Liver (tissue), 3 donors: Measurements from ENCODE around the gene NRSN2.

Experiments
- CTCF ChIP-seq: fragments of 150-350 bp; IDR thresholded peaks from 2 replicates; pipeline ENCODE4 v1.5.1; 2017; ENCODE audit warnings: improper control_type of control experiment, low read depth, low read length; ENCODE audit not compliant: missing input control
- GABPA ChIP-seq, 2 donors: IDR thresholded peaks in 1 of 2; conservative IDR thresholded peaks in 1 of 2; 2 replicates each; pipeline ENCODE4 v1.6.1; 2016; ENCODE audit warnings: antibody characterized with exemption in 2 of 2, mild to moderate bottlenecking in 1 of 2, moderate library complexity in 1 of 2
- HNF4G ChIP-seq: IDR thresholded peaks from 2 replicates; pipeline ENCODE4 v1.6.1; 2016; ENCODE audit warnings: antibody characterized with exemption
- MAX ChIP-seq: IDR thresholded peaks from 2 replicates; pipeline ENCODE4 v1.6.1; 2016; ENCODE audit warnings: antibody characterized with exemption
- RAD21 ChIP-seq, 2 donors: IDR thresholded peaks; 2 replicates each; pipeline ENCODE4 v1.6.1; 2016; ENCODE audit warnings: antibody characterized with exemption in 2 of 2, mild to moderate bottlenecking in 2 of 2
- REST ChIP-seq: IDR thresholded peaks from 2 replicates; pipeline ENCODE4 v1.6.1; 2016; ENCODE audit warnings: antibody characterized with exemption, mild to moderate bottlenecking
- RXRA ChIP-seq, 2 donors: IDR thresholded peaks; 2 replicates each; pipeline ENCODE4 v1.6.1; 2017 to 2018; ENCODE audit warnings: antibody characterized with exemption in 2 of 2, mild to moderate bottlenecking in 1 of 2
- YY1 ChIP-seq: IDR thresholded peaks from 2 replicates; pipeline ENCODE4 v1.6.1; 2016; ENCODE audit warnings: antibody characterized with exemption, mild to moderate bottlenecking
- ZBTB33 ChIP-seq: IDR thresholded peaks from 2 replicates; pipeline ENCODE4 v1.6.1; 2016; ENCODE audit warnings: antibody characterized with exemption
- TF ChIP-seq, protein P1 (sequence below): IDR thresholded peaks from 2 replicates; pipeline ENCODE4 v1.6.1; 2016; ENCODE audit warnings: antibody characterized with exemption
- donor health status: healthy.
- donor health status: healthy.

GRCh38 chr20:404088-404487 is 57.2 kb downstream of the NRSN2 start:
- TF ChIP-seq HNF4G (no peak), CTCF (no peak), RXRA (IDR thresholded peaks at IDR 0.05) (no peak), GABPA (IDR thresholded peaks at IDR 0.05 in 1 of 2, conservative IDR thresholded peaks at IDR 0.05 in 1 of 2) (no peak), REST (no peak), YY1 (no peak), MAX (no peak), ZBTB33 (no peak), RAD21 (IDR thresholded peaks at IDR 0.05) (no peak)
- TF ChIP-seq, protein P1, sequence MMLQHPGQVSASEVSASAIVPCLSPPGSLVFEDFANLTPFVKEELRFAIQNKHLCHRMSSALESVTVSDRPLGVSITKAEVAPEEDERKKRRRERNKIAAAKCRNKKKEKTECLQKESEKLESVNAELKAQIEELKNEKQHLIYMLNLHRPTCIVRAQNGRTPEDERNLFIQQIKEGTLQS, result no peak
